Melanocyte of skin (primary cell): ENCODE measurements around the gene ELOA. TPM values are rescaled to one million over a fixed set of nuclear protein-coding genes. Genes with fewer than 3 reads are reported as not detected.

Experiments used
- total RNA-seq, 2 donors: library from RNA; depleted of rRNA; stranded (reverse); fragments of >200 nt; gene quantifications; 2 replicates each; pipeline ENCODE4 v1.2.3, GENCODE V29; 2012

ELOA gene
- total RNA-seq: 10 to 100 TPM; 55.1 to 60.3 TPM

GRCh38 chr1:23743287-23744152 is at the start of gene ELOA:
Gene ELOA, plus strand, starts transcription at chr1:23743471. Its CDS starts 33 bp downstream, at chr1:23743504.

GRCh38 chr1:23777979-23778814 is 34.9 kb downstream of the ELOA start, which contains the start of gene PITHD1:
Gene PITHD1, plus strand, starts transcription at chr1:23778418. Its CDS starts 98 bp downstream, at chr1:23778516.

GRCh38 chr1:23790696-23791515 is 47.6 kb downstream of the ELOA start, which contains the start of gene LYPLA2:
Gene LYPLA2, plus strand, starts transcription at chr1:23791145. Its CDS starts 1,538 bp downstream, at chr1:23792683.

GRCh38 chr1:23800400-23801337 is 57.4 kb downstream of the ELOA start, which contains the start of gene GALE:
Gene GALE, minus strand, starts transcription at chr1:23800754. Its CDS starts 1,747 bp downstream, at chr1:23799007.

Other genes with a start within 250 kb of the ELOA start
- 1 to 10 TPM; 3.4 to 6.7 TPM for gene E2F2, start 212.2 kb upstream of the ELOA start, total RNA-seq
- gene ID3, start 184.0 kb upstream of the ELOA start, total RNA-seq: 1 to 10 TPM; 4.0 to 6.2 TPM
- 100 to 1,000 TPM; 322 to 481 TPM for gene RPL11, start 51.7 kb upstream of the ELOA start, total RNA-seq
- gene PITHD1, start 34.9 kb downstream of the ELOA start, total RNA-seq: 10 to 100 TPM; 37.6 to 42.0 TPM
- gene LYPLA2, start 47.7 kb downstream of the ELOA start, total RNA-seq: 10 to 100 TPM; 69.5 to 93.2 TPM
- 10 to 100 TPM; 34.8 to 71.6 TPM for gene GALE, start 57.3 kb downstream of the ELOA start, total RNA-seq
- 10 to 100 TPM; 22.3 to 33.0 TPM for gene HMGCL, start 82.0 kb downstream of the ELOA start, total RNA-seq
- 10 to 100 TPM; 10.7 to 16.9 TPM for gene FUCA1, start 124.8 kb downstream of the ELOA start, total RNA-seq
- gene CNR2, start 169.9 kb downstream of the ELOA start, total RNA-seq: not detected
- 10 to 100 TPM; 64.0 to 67.9 TPM for gene PNRC2, start 216.4 kb downstream of the ELOA start, total RNA-seq
- gene SRSF10, start 236.9 kb downstream of the ELOA start, total RNA-seq: 100 to 1,000 TPM in 1 of 2 donors, 10 to 100 TPM in 1; 60.9 to 100 TPM